ENCODE data around the gene DCAKD. TPM values are rescaled to one million over a fixed set of nuclear protein-coding genes. Genes with fewer than 3 reads are reported as not detected.

Gene DCAKD
- total RNA-seq, 1 donor from 2014 or later: 61.5 TPM

- H3K36me3 ChIP-seq (ENCODE audit: control insufficient read depth, insufficient read depth, low read length): no peaks in the 10 kb centered on the region
- peaks cover 17% of the 10 kb centered on the region for H3K27me3 ChIP-seq (ENCODE audit: control insufficient read depth, insufficient read depth, low read length)
- TF ChIP-seq CTCF (IDR thresholded peaks at IDR 0.05; ENCODE audit: insufficient read depth, low read length, poor library complexity, severe bottlenecking): no peak
- H3K4me3 ChIP-seq (ENCODE audit: low read depth, low read length): no peak overlapping the region
- no peak for DNase-seq (ENCODE audit: low read depth)
These were observed 43.2 kb downstream of the DCAKD start for GRCh38 chr17:45008216-45008615.

- no peak for DNase-seq (ENCODE audit: low read depth)
- Histone ChIP-seq H3K27me3 (ENCODE audit: control insufficient read depth, insufficient read depth, low read length) (peaks cover 17% of the 10 kb centered on the region), H3K36me3 (ENCODE audit: control insufficient read depth, insufficient read depth, low read length) (no peaks in the 10 kb centered on the region), H3K4me3 (ENCODE audit: low read depth, low read length) (no peak overlapping the region)
- TF ChIP-seq CTCF (IDR thresholded peaks at IDR 0.05; ENCODE audit: insufficient read depth, low read length, poor library complexity, severe bottlenecking): no peak
These were observed 44.4 kb downstream of the DCAKD start for GRCh38 chr17:45006927-45007461.

- DNase-seq (ENCODE audit: low read depth): no peak
- no peaks in the 10 kb centered on the region for H3K36me3 ChIP-seq (ENCODE audit: control insufficient read depth, insufficient read depth, low read length)
- peaks cover 17% of the 10 kb centered on the region for H3K27me3 ChIP-seq (ENCODE audit: control insufficient read depth, insufficient read depth, low read length)
- no peak for TF ChIP-seq CTCF (IDR thresholded peaks at IDR 0.05; ENCODE audit: insufficient read depth, low read length, poor library complexity, severe bottlenecking)
- no peak overlapping the region for H3K4me3 ChIP-seq (ENCODE audit: low read depth, low read length)
These were observed 45.7 kb downstream of the DCAKD start for GRCh38 chr17:45005700-45006099.

- DNase-seq (ENCODE audit: low read depth): no peak
- no peak for TF ChIP-seq CTCF (IDR thresholded peaks at IDR 0.05; ENCODE audit: insufficient read depth, low read length, poor library complexity, severe bottlenecking)
These were observed 47.0 kb downstream of the DCAKD start for GRCh38 chr17:45004388-45004787.

GRCh38 chr17:45003877-45004276, 47.6 kb downstream of the DCAKD start:
- Histone ChIP-seq H3K27me3 (ENCODE audit: control insufficient read depth, insufficient read depth, low read length) (peaks cover 15% of the 10 kb centered on the region), H3K4me3 (ENCODE audit: low read depth, low read length) (no peak overlapping the region), H3K36me3 (ENCODE audit: control insufficient read depth, insufficient read depth, low read length) (no peaks in the 10 kb centered on the region)
- TF ChIP-seq CTCF (IDR thresholded peaks at IDR 0.05; ENCODE audit: insufficient read depth, low read length, poor library complexity, severe bottlenecking): no peak
- DNase-seq (ENCODE audit: low read depth): no peak

More at GRCh38 chr17:45004388-45004787, 47.0 kb downstream of the DCAKD start:
- peaks cover 15% of the 10 kb centered on the region for H3K27me3 ChIP-seq (ENCODE audit: control insufficient read depth, insufficient read depth, low read length)
- no peaks in the 10 kb centered on the region for H3K36me3 ChIP-seq (ENCODE audit: control insufficient read depth, insufficient read depth, low read length)
- no peak overlapping the region for H3K4me3 ChIP-seq (ENCODE audit: low read depth, low read length)

- no peak for DNase-seq (ENCODE audit: low read depth)
- Histone ChIP-seq H3K4me3 (ENCODE audit: low read depth, low read length) (no peak overlapping the region), H3K36me3 (ENCODE audit: control insufficient read depth, insufficient read depth, low read length) (no peaks in the 10 kb centered on the region), H3K27me3 (ENCODE audit: control insufficient read depth, insufficient read depth, low read length) (peaks cover 13% of the 10 kb centered on the region)
- no peak for TF ChIP-seq CTCF (IDR thresholded peaks at IDR 0.05; ENCODE audit: insufficient read depth, low read length, poor library complexity, severe bottlenecking)
These were observed 50.1 kb downstream of the DCAKD start for GRCh38 chr17:45001310-45001709.
